ENCODE results near the gene CENPN.

Gene CENPN

DNA sequence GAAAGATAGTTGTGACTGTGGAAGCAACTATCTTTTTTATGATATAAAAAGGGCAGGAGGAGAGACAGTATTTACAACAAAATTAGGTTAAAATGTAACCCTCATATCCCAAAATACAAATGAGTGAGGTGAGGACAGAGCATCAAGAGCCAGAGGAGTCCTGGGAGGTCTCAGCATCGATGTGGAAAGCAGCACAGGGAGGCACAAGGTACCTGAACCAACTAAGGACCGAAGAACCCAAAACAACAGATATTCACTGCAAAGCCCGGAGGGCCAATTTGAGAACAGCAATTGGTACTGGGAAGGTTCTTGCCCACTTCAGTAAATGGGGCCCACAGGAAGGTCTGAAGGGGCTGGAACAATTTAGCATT lies 37.9 kb upstream of the CENPN start:
- no peak for DNase-seq
- no peaks in the 10 kb centered on the region for H4K20me1 ChIP-seq (ENCODE audit: insufficient read depth, low read length)
- no peak overlapping the region for H3K9ac ChIP-seq (ENCODE audit: low read length)
- no peak overlapping the region for H3K4me3 ChIP-seq (ENCODE audit: low read length)
- no peaks in the 10 kb centered on the region for H3K9me2 ChIP-seq (replicated peaks; ENCODE audit: insufficient read depth, low read length)
- no peaks in the 10 kb centered on the region for H3K4me1 ChIP-seq (ENCODE audit: low read length)
- no peaks in the 10 kb centered on the region for H3K9me3 ChIP-seq (replicated peaks; ENCODE audit: insufficient read depth, low read length)
- no peak overlapping the region for H3K27ac ChIP-seq (ENCODE audit: low read length)
- H3K27me3 ChIP-seq (replicated peaks; ENCODE audit: insufficient read depth, low read length), result no peaks in the 10 kb centered on the region
- no peak overlapping the region for H3K4me2 ChIP-seq (ENCODE audit: low read depth, low read length)
- no peaks in the 10 kb centered on the region for H3K79me2 ChIP-seq (ENCODE audit: low read length)
- TF ChIP-seq EZH2phosphoT487 (IDR thresholded peaks at IDR 0.05; ENCODE audit: low read length) (no peak), EZH2 (optimal IDR thresholded peaks at IDR 0.05; ENCODE audit: low read depth, low read length) (no peak), CTCF (IDR thresholded peaks at IDR 0.05; ENCODE audit: low read length) (no peak)
- H3K36me3 ChIP-seq (replicated peaks; ENCODE audit: insufficient read depth, low read length), result no peaks in the 10 kb centered on the region
- no peaks in the 10 kb centered on the region for H3F3A ChIP-seq (ENCODE audit: insufficient read depth, low read length)
- no peak overlapping the region for H2AFZ ChIP-seq (ENCODE audit: low read length)

- Histone ChIP-seq H3K9ac (ENCODE audit: low read length) (no peak overlapping the region), H3K27me3 (replicated peaks; ENCODE audit: insufficient read depth, low read length) (no peaks in the 10 kb centered on the region), H3K4me1 (ENCODE audit: low read length) (no peaks in the 10 kb centered on the region), H3K9me2 (replicated peaks; ENCODE audit: insufficient read depth, low read length) (no peaks in the 10 kb centered on the region), H3K36me3 (replicated peaks; ENCODE audit: insufficient read depth, low read length) (no peaks in the 10 kb centered on the region), H3K9me3 (replicated peaks; ENCODE audit: insufficient read depth, low read length) (no peaks in the 10 kb centered on the region), H3K79me2 (ENCODE audit: low read length) (no peaks in the 10 kb centered on the region), H2AFZ (ENCODE audit: low read length) (no peak overlapping the region), H3F3A (ENCODE audit: insufficient read depth, low read length) (no peaks in the 10 kb centered on the region), H3K27ac (ENCODE audit: low read length) (no peak overlapping the region), H3K4me2 (ENCODE audit: low read depth, low read length) (no peak overlapping the region), H3K4me3 (ENCODE audit: low read length) (no peak overlapping the region), H4K20me1 (ENCODE audit: insufficient read depth, low read length) (no peaks in the 10 kb centered on the region)
- peak; percentile 6 for DNase-seq
- TF ChIP-seq EZH2phosphoT487 (IDR thresholded peaks at IDR 0.05; ENCODE audit: low read length) (no peak), CTCF (IDR thresholded peaks at IDR 0.05; ENCODE audit: low read length) (no peak), EZH2 (optimal IDR thresholded peaks at IDR 0.05; ENCODE audit: low read depth, low read length) (no peak)
These were observed 35.2 kb upstream of the CENPN start for GRCh38 chr16:80971819-80972218.

DNA sequence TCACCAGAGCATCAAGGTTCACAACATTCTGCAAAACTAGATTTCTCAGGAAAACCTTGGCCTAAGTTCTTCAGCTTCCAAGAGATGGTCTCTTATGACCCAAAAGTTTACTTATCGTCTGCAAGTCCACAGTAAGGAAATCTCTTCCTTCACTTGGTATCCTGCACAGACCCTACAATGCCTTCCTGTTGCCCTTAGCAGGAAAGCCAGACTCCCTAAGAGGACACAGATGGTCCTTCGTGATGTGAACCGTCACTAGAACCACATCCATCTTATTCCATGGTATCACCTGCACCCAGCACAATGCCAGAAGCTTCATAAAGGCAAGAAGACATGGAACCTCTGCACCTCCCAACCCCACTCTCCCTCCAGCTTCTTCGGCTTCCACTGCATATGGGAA lies 34.4 kb upstream of the CENPN start:
- Histone ChIP-seq H3K4me2 (ENCODE audit: low read depth, low read length) (no peak overlapping the region), H3K9me2 (replicated peaks; ENCODE audit: insufficient read depth, low read length) (no peaks in the 10 kb centered on the region), H4K20me1 (ENCODE audit: insufficient read depth, low read length) (no peaks in the 10 kb centered on the region), H3K27ac (ENCODE audit: low read length) (no peak overlapping the region), H3K4me1 (ENCODE audit: low read length) (no peaks in the 10 kb centered on the region), H3K79me2 (ENCODE audit: low read length) (no peaks in the 10 kb centered on the region), H2AFZ (ENCODE audit: low read length) (no peak overlapping the region), H3K36me3 (replicated peaks; ENCODE audit: insufficient read depth, low read length) (no peaks in the 10 kb centered on the region), H3K27me3 (replicated peaks; ENCODE audit: insufficient read depth, low read length) (no peaks in the 10 kb centered on the region), H3K9me3 (replicated peaks; ENCODE audit: insufficient read depth, low read length) (no peaks in the 10 kb centered on the region), H3F3A (ENCODE audit: insufficient read depth, low read length) (no peaks in the 10 kb centered on the region), H3K9ac (ENCODE audit: low read length) (no peak overlapping the region), H3K4me3 (ENCODE audit: low read length) (no peak overlapping the region)
- TF ChIP-seq EZH2phosphoT487 (IDR thresholded peaks at IDR 0.05; ENCODE audit: low read length) (no peak), CTCF (IDR thresholded peaks at IDR 0.05; ENCODE audit: low read length) (no peak), EZH2 (optimal IDR thresholded peaks at IDR 0.05; ENCODE audit: low read depth, low read length) (no peak)
- no peak for DNase-seq
